HG03045 (cell line): ENCODE data around the gene AUTS2.

Experiments used
- ATAC-seq: cut with Tn5 transposase; IDR thresholded peaks from one replicate; pipeline ENCODE4 v1.9.1; 2021; ENCODE audit warnings: mild to moderate bottlenecking, moderate library complexity; ENCODE audit not compliant: unreplicated experiment

The AUTS2 gene

GRCh38 chr7:70416986-70417655, 818.8 kb downstream of the AUTS2 start:
- no peak for ATAC-seq

DNA sequence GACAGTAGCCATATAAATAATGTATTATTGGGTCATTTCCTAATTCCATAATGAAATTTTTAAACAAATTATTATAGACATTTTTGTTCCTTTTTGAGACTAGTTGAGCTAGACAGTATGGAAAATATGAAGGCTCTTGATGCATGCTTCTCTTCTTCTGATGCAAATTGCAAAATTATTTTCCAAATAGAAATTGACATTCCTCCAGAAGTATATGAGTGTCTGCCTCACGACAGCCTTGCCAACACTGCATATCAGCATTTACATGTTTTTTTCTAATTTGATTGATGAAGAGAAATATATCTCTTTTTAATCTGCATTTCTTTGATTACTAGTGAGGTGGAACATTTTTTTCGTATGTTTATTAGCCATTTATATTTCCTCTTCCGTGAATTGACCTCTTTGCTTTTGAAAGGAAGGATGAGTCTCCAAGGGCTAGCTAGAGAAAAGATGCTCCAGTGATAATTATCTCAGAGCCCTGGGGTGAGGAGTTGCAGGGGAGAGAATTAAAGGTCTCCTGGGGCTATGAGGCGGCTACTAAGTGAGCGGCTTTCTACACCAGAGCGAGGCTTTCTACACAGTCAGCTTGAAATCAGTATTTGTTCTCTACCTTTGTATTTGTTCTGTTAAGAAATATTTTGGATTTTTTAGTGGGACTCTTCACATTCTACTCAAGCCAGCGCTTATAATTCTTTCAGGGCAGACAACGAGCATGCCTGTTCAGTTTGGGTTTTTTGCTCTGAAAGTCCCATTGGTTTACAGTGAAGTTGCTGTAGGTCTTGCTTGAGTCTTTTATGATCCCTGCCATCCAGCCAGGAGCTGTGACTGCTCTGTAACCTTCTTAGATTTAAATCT, 821.5 kb downstream of the AUTS2 start:
- ATAC-seq: no peak

GRCh38 chr7:70420381-70420662, 822.0 kb downstream of the AUTS2 start:
- no peak for ATAC-seq

- ATAC-seq: no peak
These were observed 823.0 kb downstream of the AUTS2 start for GRCh38 chr7:70421319-70421718.

GRCh38 chr7:70426249-70426880, 828.1 kb downstream of the AUTS2 start:
- ATAC-seq: no peak

- no peak for ATAC-seq
These were observed 834.3 kb downstream of the AUTS2 start for GRCh38 chr7:70432567-70433001.

- no peak for ATAC-seq
These were observed 836.1 kb downstream of the AUTS2 start for GRCh38 chr7:70434376-70434775.

DNA sequence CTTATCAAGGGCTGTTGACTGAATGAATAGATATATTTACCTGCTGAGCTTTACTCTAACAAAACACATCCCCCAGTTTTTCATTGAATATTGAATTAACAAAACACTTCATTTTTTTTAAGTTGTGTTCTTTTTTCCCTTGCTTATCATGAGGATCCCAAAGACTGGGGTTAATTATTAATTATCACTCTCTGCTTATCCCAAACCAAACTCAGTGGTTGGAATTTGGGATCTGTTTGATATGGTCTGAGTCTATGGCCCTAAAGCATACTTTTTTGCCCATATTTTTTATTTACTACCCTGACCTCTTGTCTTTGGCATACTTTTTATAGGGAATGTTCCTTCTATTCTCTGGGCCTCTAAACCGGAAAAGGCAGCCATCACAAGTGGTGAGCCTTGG, 836.5 kb downstream of the AUTS2 start:
- no peak for ATAC-seq

DNA sequence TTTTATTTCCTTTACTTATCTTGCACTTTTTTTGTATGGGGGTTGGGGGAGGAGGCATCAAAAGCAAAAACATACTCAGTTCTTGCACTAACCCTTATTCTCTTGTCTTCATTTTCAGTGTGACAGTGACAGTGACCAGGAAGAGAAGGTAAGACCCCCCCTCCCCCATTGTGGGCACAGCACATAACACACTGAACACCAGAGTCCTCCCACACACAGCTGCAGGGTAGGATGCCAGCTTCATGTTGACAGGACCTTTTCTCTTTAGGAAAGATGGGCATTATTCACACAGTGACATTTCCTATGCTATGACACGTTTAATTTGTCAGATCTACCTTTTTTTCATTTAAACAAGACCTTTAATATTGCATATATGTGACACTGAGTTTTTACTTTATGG, 837.4 kb downstream of the AUTS2 start:
- no peak for ATAC-seq

DNA sequence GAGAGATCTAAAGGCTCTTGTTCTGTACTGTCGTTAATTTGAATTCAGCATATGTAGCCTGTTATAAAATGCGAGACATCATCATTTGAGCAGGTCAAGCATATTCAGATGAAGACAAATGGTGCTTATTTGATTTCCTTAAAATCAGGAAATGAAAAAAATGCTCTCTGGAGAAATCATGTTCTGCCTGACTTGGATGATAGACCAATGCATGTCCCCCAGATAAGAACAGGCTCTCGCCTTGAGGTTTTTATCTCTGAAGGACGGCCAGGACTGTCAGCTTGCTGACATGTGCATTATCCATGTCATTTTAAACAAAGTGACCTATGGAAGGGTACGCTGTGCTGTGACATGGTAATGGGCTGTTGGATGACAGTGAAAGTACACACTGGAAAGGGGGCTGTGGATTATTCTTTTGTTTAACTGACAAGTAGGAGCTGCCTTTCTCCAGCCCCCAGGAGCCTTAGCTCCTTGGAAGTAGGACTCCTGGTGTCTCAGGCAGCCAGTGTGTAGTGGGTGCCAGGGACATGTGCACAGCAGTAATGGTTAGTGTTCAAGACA, 838.6 kb downstream of the AUTS2 start:
- ATAC-seq: no peak

GRCh38 chr7:70439651-70440050, 841.4 kb downstream of the AUTS2 start:
- ATAC-seq: no peak

GRCh38 chr7:70446448-70447143, 848.3 kb downstream of the AUTS2 start:
- no peak for ATAC-seq

GRCh38 chr7:70448312-70448906, 850.1 kb downstream of the AUTS2 start:
- no peak for ATAC-seq

DNA sequence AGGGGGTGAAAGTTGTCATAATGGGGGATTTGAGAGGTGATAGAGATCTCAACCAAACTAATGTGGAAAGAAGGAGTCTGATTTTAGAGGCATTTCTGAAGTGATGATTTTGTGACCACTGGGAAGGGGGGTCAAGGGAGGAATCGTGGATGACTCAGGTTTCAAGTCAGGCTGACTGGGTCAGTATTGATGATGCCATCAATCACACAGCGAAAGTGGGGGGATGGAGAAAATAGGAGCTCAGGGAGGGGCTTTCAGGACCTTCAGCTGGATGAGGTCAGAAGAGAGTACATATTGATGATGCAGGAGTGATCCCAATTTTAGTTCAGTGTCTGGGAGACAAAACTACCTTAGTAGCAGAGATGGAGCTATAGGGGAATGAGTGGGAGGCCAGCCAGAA, 852.5 kb downstream of the AUTS2 start:
- no peak for ATAC-seq

GRCh38 chr7:70455925-70456324, 857.6 kb downstream of the AUTS2 start:
- ATAC-seq: no peak

DNA sequence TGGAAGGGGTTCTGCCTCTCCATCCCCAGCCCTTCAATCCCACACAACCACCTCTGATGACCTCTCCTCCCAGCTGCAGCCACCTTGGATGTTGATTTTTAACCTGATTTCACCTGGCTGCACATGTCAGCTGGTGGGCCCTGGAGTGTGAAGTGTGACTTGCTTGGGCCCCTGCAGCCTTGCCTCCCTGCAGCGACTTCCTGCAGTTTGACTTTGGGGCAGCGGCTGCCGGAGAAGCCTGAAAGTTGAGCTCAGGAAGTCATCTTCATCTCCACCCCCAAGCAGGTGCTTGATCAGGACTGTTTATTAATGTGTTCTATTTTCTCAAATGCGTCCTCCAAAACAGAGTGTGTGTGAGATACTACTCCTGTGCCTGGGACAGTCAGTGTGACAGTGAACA, 858.4 kb downstream of the AUTS2 start:
- ATAC-seq: peak; percentile 38

DNA sequence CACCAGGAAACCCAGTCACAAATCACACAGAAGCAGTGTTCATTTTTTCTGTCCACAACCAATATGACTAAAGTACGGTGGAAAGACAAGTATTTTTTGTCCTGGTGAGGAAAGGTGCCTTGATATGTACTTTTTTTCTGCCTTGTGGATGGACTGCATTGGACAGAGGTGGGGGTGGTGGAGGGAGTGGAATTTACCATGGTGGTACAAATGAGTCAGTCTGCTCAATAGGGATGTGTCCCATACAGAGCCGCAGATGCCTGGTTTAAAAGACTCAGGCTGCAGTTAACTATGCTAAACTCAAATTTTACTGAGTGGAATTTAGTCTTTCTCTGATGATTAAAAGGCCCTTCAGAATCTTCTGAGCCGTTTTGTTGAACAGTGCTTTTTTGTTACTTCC, 859.2 kb downstream of the AUTS2 start:
- ATAC-seq: no peak

GRCh38 chr7:70457883-70458680, 859.8 kb downstream of the AUTS2 start:
- ATAC-seq: no peak

GRCh38 chr7:70458745-70459144, 860.5 kb downstream of the AUTS2 start:
- no peak for ATAC-seq

GRCh38 chr7:70459546-70459945, 861.3 kb downstream of the AUTS2 start:
- ATAC-seq: no peak
